Bone marrow (tissue), 2 donors: Measurements from ENCODE around the gene POPDC3.
"Not testable (repeated sequence)": the region's sequence is repeated elsewhere in the genome, so short reads cannot be mapped to it uniquely, and the experiment has no call there.

ENCODE experiments used
- DNase-seq, 2 donors: peaks; one replicate each; lab custom pipeline; 2025; lab: John Stamatoyannopoulos, UW

POPDC3 gene, protein sequence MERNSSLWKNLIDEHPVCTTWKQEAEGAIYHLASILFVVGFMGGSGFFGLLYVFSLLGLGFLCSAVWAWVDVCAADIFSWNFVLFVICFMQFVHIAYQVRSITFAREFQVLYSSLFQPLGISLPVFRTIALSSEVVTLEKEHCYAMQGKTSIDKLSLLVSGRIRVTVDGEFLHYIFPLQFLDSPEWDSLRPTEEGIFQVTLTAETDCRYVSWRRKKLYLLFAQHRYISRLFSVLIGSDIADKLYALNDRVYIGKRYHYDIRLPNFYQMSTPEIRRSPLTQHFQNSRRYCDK

DNA sequence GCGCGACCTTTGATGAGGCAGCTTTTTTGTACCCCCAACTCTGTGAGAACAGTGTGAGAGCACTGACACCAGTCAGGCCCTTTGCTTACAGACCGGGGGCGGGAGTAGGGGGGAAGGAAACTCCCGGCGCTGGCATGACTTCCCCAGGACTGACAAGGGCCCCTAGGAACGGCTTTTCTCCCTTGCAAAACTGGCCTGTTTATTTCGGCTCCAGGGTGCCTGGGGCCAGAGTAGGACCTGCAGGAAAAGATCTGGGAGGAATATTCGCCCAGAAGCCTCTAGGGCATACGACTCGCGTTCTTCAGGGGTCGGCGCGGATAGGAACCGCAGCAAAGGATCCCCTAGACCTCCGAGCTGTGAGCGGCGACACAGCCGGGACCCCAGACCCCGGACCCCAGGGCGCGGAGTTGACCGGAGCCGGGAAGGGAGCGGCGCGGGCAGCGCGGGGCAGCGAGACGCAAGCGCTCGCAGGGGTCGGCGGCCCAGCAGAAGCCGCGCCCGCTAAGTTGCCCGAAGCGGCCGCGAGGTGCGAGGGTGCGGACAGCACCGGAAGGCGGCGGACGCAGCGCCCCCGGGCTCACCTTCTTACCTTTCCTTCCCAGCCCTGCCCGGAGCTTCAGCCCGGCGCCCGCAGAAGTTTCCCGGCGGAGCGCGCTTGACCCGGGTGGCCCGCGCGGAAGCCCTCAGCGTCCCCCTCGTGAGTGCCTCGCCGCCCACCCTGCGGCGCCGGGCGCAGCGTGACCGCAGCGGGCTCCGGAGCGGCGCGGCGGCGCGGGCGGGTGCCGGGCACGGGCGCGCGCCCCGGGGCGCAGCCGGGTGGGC is at the start of gene POPDC3:
POPDC3 (minus strand) TSS at position 771 of the 822 bp plus-strand sequence. CDS start 18,105 bp downstream, outside the sequence.
- no peak for DNase-seq

DNA sequence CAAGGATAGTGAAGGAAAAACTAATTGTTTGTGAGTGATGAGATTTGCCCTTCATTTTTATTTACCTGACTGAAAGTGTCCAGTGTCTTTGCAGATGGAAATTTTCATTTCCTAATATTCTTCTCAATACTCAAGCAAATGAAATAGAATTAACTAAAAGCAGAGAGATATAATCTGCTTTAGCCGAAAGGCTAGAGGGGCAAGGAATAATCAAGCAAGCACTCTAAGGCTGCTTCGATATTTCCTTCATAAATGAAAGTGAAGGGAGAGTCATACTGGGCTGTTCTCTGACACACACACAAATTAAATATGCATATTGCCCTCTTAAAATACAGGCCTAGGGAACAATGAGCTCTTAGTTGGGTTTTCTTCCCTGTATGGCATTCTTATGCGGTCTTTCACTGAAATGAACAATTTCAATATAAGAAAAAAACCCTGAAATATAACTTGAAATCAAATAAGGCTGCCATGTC is 47.5 kb upstream of the POPDC3 start:
- no peak for DNase-seq

DNA sequence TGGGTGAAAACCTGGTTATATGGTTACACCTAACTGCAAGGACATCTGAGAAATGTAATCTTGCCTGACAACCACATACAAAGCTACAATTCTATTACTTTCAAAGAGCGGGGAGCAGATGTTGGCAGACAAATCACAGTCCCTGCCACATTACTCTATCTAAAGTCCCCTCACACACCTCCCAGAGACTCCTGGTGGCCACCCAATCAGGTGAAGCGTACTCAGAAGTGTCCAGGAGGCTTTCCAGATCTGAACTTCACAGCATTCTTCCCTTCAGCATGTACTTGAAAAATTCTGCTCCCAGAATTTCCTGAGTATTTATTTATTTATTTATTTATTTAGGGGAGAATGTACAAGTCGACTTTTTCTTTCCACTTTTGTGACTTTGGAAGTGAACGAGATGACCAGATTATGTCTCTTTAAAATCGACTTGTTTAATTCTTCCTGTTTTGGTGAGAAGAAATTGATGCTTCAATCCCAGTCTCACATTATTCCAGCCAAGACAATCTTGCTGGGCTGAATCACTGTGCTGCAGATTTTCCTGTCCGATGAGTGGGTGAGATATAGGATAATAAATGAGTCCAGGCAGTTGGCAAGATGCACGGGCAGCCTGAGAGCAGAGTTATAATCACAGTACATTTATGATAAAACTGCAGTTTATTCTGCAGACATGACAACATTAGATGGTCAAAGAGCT is 46.9 kb upstream of the POPDC3 start:
- no peak for DNase-seq

DNA sequence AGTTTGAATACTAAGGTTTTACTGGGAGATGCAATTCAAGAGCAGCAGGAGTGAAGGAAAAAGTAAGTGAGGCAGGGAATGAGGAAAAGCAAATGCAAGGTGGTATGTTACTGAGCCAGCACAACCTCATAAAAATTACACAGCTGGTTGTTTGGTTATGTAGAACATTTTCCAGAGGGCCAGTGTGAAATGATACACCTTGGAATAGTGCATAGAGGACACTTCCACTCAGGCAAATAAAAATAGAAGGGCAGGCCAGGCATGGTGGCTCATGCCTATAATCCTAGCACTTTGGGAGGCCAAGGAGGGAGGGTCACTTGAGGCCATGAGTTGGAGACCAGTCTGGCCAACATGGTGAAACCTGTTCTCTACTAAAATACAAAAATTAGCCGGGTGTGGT is 43.4 kb upstream of the POPDC3 start:
- DNase-seq = no peak

DNA sequence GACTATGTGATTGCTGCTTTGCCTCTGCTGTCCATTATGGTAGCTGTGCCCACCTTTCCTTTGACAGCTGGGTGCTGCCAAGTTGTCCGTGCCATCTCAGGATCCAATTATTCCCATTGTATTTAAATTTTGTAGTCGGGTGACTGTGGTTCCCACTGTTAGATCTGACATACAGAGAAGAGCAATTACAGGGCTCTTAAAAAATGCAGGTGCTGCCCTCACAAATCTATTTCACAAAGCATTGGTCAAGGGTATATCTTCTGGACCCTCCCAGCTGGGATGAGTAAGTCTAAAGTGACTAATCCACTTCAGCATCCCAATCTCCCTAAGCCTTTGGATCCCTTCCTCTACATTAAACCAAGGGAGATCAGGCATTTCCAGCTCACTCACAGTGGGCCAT is 41.4 kb upstream of the POPDC3 start:
- DNase-seq = not testable (repeated sequence)

DNA sequence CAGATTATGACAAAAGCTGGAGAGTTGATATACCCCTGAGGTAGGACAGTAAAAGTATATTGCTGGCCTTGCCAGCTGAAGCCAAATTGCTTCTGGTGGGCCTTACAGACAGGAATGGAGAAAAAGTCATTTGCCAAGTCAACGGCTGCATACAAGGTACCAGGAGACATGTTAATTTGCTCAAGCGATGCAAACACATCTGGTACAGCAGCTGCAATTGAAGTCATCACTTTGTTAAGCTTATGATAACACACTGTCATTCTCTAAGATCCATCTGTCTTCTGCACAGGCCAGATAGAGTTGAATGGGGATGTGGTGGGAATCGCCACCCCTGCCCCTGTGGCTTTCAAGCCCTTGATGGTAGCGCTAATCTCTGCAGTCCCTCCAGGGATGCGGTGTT is 40.4 kb upstream of the POPDC3 start:
- DNase-seq = no peak

DNA sequence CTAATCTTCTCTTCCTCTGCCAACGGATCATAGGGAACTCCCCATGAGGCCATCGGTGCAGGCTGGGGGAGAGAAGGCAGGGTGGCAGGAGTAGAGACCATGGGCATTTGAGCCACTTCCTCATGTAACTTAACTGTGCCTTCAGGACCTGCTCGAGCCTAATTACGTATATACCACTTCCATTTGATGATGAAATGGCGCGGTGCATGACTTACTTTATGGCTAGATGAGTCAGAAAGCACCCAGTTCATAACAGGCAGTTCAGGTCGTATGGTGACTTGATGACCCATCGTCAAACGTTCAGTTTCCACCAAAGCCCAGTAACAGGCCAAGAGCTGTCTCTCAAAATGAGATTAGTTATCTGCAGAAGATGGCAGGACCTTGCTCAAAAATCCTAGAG is 39.4 kb upstream of the POPDC3 start:
- DNase-seq = not testable (repeated sequence)

DNA sequence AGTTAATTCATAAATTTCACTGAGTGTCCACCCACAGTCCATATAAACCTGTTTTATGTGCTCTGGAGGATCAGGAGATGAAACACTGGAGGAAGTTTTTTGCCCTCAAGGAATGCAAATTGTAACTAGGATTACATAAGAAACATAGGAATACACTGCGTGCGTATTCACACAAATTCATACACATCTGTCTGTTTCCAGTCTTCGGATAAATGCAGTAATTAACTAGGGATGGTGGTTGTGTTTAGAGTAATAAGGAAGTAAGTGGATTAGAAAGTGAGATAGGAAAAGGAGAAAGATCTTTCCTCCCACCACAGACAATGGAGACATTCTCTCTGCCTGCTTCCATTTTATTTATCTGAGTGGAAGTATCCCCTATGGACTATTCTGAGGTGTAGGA is 35.7 kb upstream of the POPDC3 start:
- no peak for DNase-seq

DNA sequence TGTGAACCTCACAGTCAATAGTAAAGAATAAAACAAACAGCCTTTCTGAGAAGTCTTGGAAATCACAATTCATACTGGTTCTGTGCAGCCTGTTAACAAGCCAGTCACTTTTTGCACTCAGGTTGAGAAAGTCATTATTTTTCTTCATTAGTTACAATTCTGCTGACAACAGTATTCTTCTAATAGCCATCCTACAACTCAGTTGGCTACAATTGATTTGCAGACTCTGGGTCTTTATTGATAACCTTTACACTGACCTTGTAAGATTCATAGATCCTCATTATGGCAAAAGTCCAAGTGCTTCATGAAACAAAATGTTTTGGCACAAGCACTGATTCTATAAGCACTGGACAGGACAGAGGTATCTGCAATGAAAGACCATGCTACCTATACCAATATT is 34.9 kb upstream of the POPDC3 start:
- DNase-seq = no peak

DNA sequence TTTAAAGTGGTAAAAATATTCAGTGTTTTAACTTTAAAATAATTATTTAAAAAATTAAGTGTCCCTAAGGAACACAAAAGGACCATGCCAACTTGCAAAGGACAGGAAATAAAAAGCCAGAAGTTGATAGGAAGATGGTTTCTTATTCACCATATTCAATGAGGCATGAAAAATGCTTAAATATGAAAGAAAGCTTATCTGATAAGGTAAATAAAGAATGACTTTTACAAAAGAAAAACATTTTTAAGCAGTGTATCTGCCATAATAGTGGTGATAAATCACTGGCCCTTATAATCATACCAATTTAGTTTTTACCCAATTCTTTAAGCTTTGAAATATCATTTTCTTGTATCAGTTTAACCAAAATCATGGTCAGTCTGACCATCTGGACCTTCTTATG is 33.5 kb upstream of the POPDC3 start:
- no peak for DNase-seq

DNA sequence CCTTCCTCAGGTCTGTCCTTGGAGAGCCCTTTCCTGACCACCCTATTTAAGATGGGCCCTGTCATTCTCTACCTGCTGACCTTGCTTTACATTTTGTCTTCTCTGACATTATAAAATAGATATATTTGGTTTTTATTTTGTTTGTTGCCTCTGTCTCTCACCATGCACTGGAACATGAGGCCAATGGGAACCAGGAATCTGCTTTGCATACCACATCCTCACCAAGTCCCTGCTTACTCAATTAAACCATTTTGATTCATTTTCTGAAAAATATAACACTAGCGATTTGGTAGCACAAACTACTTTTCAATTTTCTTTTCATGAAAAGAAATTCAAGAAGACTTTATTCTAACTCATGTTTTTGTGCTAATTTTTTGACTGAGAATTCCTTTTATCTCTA is 32.8 kb upstream of the POPDC3 start:
- DNase-seq = no peak

DNA sequence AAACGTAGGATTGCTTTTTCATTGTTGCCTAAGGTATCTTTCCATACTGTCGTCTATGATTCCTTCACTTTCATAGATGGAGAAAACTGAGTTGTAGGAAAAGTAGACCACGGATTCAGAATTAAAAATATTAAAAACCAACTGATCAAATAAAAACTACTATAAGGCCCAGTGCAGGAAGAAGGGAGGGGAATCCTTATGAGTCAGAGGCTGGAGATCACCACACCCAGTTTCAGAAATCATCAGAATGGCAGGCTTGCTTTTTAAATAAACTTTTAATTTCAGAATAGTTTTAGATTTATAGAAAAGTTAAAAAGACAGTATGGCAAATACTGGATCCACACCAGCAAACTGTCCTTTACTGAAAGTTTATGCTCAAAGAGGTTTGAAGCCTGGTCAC is 32.0 kb upstream of the POPDC3 start:
- DNase-seq = no peak

DNA sequence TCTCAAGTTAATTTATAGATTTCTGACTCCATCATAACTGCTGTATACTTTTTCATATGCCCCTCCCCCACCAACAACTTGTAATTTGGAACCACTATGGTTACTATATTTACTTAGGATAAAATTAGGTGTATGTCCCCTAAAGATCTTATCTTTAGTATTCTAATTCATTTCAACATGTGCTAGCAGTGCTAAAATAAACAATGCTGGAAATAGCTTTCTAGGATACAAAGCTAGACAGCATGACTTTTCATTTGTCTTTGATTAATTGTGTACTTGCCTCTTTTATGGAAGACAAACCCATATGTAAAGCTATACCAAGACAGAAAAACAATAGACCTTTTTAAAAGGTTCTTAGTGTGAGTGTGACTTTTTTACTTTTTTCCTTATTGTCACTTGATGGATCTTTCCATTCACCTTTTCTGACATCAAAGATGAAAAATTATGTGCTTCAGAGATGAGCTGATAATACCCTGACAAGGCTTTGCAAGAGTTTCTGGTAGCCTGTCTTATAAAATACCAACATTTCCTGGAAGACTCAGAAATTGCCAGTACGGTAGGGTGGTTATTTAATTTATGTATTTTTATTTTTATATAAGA is 31.2 kb upstream of the POPDC3 start:
- DNase-seq = no peak

DNA sequence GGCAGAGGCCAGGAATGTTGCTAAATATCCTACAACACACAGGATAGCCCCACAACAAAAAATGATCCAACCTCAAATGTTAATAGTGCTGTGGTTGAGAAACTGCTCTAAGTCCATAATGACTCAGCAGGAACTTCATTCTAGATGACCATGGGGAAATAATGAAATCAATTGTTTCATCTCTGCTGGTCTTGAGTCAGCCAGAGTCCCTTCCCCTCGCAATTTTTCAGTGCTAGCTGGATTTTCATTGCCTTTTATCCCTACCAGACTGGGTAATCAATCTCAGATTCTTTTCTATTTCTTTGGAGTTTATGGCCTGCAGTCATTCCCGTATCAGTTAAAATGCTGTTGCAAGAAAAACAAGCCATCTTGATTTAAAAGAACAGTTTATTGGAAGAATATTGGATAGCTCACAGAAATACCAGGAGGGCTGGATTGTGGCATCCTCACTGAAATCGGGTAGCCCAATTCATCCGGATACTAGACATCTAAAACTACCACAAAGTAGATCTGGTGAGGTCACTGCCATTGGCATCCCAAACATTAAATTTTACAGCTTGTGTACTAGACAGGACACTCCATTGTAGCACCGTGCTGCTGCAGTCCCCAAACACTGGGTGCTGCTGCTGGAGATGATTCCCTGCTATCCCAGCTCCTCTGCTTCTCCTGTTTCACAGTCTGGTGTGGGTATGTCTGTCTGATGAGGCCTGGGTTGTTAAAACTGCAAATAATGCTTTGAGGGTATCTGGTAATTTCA is 30.3 kb upstream of the POPDC3 start:
- no peak for DNase-seq

DNA sequence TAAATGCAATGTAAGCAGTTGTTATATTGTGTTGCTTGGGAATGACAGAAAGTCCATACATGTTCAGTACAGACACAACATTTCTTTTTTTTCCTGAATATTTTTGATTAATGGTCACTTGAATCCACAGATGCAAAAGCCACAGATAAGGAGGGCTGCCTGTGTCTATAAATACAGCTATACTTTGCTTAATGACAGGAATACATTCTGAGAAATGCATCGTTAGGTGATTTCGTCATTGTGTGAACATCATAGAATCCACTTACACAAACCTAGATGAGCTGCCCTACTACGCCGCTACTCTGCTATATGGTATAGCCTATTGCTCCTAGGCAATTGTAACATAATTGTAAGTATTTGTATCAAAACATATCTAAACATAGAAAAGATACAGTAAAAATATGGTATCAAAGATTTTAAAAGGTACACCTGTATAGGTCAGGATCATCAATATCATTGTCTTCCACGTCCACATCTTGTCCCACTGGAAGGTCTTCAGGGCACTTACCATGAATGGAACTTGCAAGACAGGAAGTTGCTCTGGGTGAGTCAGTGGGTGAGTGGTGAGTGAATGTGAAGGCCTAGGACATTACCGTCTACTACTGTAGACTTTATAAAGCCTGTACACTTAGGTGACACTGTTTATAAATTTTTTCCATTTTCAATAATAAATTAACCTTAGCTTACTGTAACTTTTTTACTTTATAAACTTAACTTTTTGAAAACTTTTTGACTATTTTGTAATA is 27.9 kb upstream of the POPDC3 start:
- no peak for DNase-seq

DNA sequence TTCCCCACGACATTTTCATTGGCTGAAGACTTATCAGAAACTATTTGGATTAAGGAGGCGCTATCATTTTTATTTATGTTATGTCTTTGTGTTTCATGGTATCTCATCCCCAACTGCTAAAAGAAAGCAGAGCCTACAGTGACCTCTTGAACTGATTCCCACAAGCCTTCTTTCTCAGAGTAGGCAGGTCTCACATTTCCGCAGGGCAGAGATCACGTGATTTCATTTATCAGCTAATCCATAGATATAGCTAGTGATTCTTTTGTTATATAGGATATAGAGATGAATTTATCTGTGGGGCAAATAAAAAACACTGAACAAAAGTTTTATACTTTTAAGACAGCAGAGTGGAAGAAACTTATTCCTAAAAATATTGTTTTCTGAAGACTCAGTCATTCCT is 25.0 kb upstream of the POPDC3 start:
- no peak for DNase-seq

DNA sequence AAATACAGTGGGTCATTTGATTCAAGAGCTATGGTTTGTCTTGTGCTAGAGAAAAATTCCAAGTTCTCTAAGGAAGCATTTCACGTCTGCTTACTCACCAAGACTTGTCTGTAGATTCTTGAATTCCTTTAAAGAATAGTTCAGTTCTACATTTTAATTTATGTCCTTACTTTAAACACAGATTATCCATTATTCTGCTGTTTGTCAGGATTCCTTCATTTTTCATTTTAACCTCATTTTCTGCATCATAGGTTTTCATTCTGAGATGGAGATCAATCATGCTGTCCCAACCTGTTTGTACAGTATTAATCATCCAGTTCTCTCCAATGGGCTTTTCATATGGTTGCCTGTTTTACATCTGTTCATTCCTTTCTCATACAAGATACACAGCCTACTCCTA is 24.5 kb upstream of the POPDC3 start:
- DNase-seq = no peak

DNA sequence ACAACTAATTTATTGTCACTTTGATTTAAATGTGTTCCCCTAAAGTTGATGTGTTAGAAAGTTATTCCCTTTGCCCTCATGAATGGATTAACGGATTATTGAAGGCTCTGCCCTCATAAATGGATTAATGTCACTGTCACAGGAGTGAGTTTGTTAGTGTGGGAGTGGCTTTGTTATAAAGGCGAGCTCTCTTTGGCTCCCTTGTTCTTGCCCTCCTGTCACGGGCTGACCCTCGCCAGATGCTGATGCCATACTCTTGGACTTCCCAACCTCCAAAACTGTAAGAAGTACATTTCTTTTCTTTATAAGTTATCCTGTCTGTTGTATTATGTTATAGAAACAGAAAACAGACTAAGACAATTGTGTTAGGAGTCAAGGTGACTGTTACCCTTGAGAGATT is 22.7 kb upstream of the POPDC3 start:
- no peak for DNase-seq

DNA sequence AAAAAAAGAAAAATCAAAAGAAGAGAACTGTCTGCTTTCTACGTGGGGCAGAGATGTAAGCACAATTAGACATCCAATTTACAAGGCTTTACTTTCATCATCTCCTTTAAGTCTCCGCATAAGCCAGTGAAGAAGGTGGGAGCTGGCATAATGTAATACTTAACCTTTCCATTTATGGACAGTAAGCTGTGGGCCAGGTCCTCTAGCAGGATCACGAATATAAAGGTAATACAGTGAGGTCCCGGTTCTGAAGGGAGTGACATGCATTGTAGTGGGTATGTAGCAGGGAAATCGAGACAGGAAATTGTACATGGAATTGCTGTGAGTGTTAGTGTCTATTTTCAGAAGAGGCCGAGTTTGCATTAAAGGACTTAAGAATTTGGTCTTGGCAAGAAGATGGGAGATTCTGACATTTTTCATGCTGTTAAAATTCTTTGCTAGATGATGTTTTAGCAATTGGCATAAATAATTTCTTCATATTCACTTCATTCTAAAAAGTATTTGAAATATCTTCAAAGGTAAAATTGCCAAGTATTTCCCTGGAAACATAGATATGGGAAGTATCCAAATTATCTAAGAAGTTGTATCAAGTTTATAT is 20.4 kb upstream of the POPDC3 start:
- no peak for DNase-seq

DNA sequence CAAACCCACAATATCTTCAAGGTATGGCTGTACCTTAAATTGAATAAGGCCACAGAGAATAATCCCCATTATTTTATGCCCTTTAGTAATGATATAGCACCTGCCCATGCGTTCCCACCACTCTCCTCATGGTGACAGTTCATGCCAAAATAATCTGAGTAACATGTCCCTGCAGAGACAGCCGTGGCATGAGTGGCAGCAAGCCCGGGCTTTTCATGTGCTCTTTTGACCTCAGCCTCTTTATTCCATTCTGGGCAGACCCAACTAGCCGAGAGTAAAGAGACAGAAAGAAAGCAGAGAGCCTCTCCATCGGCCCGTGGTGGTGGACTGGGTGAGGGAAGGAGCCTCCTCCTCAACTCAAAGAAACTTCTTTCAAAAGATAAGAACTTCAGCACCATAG is 19.9 kb upstream of the POPDC3 start:
- no peak for DNase-seq

DNA sequence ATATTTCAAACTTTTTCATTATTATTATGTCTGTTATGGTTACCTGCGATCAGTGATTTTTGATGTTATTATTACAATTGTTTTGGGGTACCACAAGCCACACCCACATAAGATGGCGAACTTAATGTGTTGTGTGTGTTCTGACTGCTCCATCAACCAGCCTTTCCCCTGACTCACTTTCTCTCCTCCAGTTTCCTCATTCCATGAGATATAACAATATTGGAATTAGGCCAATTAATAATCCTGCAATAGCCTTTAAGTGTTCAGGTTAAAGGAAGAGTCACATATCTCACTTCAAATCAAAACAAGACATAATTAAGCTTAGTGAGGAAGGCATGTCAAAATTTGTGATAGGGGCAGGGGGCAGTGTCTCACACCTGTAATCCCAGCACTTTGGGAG is 16.3 kb upstream of the POPDC3 start:
- DNase-seq = no peak
